Measurements from ENCODE around the gene SLC13A1.

SLC13A1 gene

DNA sequence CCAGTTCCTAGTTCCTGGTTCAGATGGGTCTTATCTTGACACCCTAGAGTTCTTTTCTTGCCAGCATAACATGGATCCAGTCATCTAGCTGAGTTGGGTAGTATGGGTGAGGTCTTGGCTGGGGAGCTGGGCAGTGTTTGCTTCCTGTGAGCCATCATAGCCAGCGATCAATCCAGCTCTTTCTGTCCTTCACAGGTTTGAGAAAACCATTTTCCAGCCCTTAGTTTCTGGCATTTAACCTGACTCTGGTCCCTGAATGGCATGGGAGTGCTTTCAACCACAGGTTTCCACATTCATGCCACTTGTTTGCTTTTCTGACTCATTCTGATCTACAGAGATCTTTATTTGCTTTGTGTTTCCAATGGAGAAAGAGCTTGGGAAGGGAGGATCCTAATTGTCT lies 8.6 kb downstream of the SLC13A1 start:
- peak; percentile 85 for DNase-seq (ENCODE audit: low spot score)

GRCh38 chr7:123190109-123190831 lies 9.5 kb downstream of the SLC13A1 start:
- peak; percentile 74 for DNase-seq (ENCODE audit: low spot score)

GRCh38 chr7:123185756-123186155 lies 14.0 kb downstream of the SLC13A1 start:
- DNase-seq (ENCODE audit: low spot score): no peak

DNA sequence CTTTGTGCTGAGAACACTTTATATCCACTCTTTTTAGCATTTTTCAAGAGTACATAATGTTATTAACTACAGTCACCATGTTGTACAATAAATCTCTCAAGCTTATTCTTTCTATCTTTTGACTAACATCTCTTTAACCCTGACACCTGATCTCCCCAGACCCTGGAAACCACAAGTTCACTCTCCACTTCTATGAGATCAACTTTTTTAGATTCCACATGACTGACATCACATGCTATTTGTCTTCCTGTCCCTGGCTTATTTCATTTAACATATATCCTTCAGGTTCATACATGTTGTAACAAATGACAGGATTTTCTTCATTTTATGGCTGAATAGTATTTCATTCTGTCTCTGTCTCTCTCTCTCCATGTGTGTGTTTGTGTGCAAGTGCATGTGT lies 15.5 kb downstream of the SLC13A1 start:
- DNase-seq (ENCODE audit: low spot score): peak; percentile 61

- no peak for DNase-seq (ENCODE audit: low spot score)
These were observed 16.3 kb downstream of the SLC13A1 start for GRCh38 chr7:123183431-123183830.

- peak; percentile 29 for DNase-seq (ENCODE audit: low spot score)
These were observed 22.3 kb downstream of the SLC13A1 start for GRCh38 chr7:123177442-123177841.

- DNase-seq (ENCODE audit: low spot score): no peak
These were observed 29.2 kb downstream of the SLC13A1 start for GRCh38 chr7:123170333-123171246.

DNA sequence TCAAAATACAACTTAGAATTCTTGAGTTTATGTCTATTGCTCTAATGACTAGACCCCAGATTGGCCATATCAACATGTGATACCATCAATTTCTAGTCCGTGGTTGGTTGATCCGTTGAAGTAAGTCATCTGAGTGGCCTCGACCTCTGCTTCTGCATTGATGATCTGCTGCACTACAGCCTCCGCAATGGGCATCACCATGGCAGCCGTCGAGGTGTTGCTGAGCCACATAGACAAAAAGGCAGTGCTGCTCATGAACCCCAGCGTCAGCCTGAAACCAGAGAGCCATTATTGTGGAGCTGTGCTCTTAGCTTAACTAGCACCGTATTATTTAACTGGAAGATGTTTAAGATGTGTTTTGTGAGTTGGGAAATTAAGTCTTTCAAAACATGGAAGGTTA lies 30.7 kb downstream of the SLC13A1 start:
- DNase-seq (ENCODE audit: low spot score): no peak

GRCh38 chr7:123157606-123158005 lies 42.2 kb downstream of the SLC13A1 start:
- DNase-seq (ENCODE audit: low spot score): no peak

DNA sequence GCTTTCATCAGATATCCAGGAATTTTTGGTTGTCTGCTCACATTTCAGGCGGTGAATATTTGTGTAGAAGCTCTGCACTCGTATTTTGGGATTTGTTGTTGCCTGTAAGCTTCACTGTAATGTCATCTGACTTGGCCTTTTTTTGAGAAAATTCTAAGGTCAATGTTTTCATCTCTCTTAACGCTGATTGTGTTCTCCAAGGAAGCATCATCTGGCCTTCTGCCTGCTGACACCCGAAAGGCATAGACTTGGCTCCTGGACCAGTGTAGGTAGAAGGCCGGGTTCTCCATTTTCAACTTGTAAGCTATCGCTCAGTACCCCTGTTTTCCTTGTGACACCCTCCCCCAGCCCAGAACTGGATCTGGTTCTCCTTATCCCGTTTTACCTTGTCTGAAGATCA lies 44.2 kb downstream of the SLC13A1 start:
- DNase-seq (ENCODE audit: low spot score): no peak

- DNase-seq (ENCODE audit: low spot score): peak; percentile 83
These were observed 45.4 kb downstream of the SLC13A1 start for GRCh38 chr7:123154231-123154860.

DNA sequence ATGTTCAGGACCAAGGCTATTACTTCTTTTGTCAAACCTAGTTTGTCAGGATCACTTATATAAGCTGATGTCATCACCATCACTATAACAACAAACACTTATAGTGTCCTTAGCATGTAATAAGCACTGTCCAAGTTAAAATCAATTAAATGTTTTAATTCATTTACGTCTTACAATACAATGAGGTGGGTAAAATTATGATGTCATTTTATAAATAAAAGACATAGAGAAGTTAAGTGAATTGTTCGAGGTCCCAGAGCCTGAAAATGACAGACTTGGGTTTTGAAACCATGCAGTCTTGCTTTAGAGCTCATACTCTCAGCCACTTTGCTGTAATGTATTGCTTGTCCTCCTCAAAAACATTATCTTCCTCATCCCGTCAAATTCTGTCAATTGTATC lies 48.3 kb downstream of the SLC13A1 start:
- no peak for DNase-seq (ENCODE audit: low spot score)

DNA sequence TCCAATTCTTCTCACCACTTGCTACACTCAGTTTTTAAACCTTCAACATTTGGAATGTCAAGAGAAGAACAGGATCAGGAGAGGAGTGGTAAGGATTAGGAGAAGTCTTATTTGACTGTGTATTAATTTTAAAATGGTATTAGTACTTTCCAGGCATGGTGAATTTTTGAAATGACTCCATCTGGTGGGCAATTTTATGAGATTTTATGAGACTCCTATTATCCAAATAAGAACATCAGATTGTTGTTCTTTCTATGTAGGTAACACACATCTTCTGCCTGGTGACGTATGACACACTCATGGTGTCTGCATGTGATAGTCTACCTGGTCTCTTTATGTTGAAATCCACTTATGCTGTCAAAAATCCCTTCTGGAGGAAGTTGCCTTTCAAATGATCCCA lies 51.0 kb downstream of the SLC13A1 start:
- no peak for DNase-seq (ENCODE audit: low spot score)

- DNase-seq (ENCODE audit: low spot score): no peak
These were observed 56.3 kb downstream of the SLC13A1 start for GRCh38 chr7:123143252-123144006.

GRCh38 chr7:123140561-123140960 lies 59.2 kb downstream of the SLC13A1 start:
- DNase-seq (ENCODE audit: low spot score): no peak

DNA sequence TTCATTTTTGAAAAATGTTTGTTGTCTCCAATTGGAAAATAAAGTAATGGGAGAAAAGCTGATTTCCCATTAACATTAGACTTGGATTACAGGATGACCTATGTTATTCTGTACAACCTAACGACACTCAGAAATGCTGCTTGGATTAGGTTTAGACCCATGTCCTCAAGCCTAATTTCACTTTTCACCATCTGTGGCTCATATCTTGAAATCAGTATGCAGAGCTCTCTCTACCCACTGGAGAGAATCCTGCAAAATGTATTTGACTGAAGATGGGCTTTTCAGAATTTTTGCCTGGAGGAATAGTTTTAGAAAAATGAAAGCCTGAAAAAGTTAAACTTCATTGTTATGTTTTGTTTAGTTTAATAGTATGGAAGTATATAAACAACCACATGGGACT lies 63.8 kb downstream of the SLC13A1 start:
- DNase-seq (ENCODE audit: low spot score): no peak

DNA sequence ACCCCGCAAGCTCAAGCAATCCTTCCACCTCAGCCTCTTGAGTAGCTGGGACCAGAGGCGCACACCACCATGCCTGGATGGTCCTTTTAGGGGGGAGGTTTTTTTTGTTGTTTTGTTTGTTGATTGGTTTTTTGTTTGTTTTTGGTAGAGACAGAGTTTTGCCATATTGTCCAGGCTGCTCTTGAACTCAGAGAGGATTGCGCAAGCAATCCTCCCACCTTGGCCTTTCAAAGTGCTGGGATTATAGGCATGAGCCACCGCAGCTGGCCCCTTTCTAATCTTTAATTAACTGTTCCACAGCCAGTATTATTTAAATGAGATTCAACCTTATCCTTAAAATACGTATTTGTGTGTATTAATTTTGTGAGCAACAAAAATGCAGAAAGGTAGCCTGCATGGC lies 65.8 kb downstream of the SLC13A1 start:
- DNase-seq (ENCODE audit: low spot score): no peak

DNA sequence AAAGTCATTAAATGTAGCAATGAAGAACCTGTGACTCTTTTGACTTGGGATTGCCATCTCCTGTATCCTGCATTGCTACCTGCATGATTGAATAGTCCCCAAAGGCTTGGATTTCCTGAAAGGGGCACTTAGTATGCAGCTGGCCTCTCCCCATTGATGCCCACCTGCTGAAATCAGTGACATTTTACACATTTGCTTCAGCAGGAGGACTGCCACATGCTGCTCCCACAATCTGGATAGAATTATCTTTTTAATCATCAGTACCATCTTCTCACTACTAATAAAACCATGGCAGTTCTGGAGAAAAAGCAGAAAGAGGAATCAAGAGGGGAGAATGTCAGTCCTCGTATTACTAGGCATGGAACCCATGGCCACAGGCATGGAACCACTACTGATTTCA lies 67.8 kb downstream of the SLC13A1 start:
- no peak for DNase-seq (ENCODE audit: low spot score)

DNA sequence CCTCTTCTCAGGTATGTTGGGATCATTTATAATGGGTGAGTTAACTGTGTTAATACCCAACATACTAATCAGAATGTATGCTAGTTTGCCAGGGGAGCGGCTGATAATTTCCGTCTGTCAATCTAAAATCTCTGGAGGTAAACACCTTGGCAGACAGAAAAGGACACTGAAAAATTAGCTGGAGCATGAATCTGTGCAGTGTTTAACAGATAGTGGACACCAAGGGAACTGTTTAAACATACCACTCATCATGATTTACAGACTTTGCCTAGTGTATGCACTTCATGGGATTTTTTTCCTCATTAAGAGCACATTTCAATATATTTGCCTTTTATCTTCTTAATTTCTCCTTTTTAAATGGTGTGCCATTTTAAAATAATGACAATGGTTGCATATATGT lies 68.2 kb downstream of the SLC13A1 start:
- DNase-seq (ENCODE audit: low spot score): no peak

DNA sequence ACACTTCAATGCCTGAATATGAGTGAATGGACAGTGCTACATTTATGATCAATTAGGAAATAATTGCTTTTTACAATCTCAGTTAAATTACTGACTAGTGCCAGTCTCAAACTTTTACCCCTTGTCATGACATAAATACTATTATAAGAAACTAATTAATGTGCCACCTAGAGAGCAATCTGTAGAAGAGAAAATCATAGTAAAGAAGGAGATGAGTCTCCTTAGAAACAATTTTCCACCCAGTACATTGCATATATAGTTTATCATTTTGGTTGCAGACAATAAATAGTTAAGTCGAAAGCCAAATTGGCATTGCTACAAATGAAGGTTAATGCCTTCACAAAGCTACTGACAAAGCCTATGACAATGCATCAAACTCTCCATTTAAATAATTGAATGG lies 68.6 kb downstream of the SLC13A1 start:
- DNase-seq (ENCODE audit: low spot score): no peak

DNA sequence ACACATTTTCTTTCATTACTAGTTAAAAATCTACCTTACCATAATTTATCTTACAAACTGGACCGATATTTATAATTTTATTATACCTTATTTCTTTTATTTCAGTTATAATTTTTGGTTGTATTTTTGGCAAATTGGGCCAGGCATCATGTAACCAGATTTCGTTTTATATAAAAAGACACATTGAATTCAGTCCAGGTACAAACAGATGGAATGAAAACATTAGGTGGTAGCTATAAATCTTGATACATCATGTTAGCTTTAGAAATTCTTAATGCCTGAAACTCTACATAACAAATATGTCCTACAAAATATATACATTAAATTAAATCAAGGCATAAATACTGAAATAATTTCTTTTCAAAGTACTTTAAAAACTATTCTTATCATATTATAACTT lies 73.1 kb downstream of the SLC13A1 start:
- no peak for DNase-seq (ENCODE audit: low spot score)

DNA sequence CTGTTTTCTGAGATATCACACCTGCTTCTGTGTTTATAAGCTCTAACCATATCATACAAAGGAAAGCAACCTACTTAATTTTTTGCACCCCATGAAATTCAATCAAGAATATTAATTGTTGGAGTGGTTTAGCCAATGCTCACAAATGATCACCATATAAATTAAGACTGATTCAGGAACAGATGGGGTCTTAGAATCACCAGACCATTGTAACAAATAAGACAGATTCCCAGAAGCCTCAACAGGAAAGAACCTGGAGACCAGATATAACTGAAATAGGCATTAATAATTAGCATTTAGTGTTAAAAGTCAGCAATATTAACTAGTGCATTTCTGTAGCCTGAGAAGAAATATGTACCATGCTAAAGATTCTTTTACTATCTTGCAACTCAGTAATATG lies 73.6 kb downstream of the SLC13A1 start:
- DNase-seq (ENCODE audit: low spot score): no peak

Data from kidney tubule cell (primary cell).